H1 (cell line): Measurements from ENCODE around the gene PCBP1. TPM values are rescaled to one million over a fixed set of nuclear protein-coding genes. Genes with fewer than 3 reads are reported as not detected.

Source experiments
- BRCA1 ChIP-seq: IDR thresholded peaks from 2 replicates; pipeline ENCODE4 v1.6.1; 2012; ENCODE audit warnings: low read depth, low read length, improper control_type of control experiment
- CHD2 ChIP-seq: IDR thresholded peaks from 2 replicates; pipeline ENCODE4 v1.6.1; 2012; ENCODE audit warnings: low read length, improper control_type of control experiment
- HDAC6 ChIP-seq: IDR thresholded peaks from one replicate; pipeline ENCODE4 v1.7.1; 2012; ENCODE audit warnings: low read depth, mild to moderate bottlenecking, inconsistent platforms, low read length, moderate library complexity
- KDM4A ChIP-seq: IDR thresholded peaks from one replicate; pipeline ENCODE4 v1.7.1; 2012; ENCODE audit warnings: low read depth, mild to moderate bottlenecking, moderate library complexity, low read length, inconsistent platforms; ENCODE audit not compliant: severe bottlenecking
- POU5F1 ChIP-seq: IDR thresholded peaks from 2 replicates; pipeline ENCODE4 v1.6.1; 2011; ENCODE audit warnings: low read depth, mild to moderate bottlenecking, low read length, moderate library complexity
- SIRT6 ChIP-seq: IDR thresholded peaks from one replicate; pipeline ENCODE4 v1.7.1; 2012; ENCODE audit warnings: low read length, inconsistent platforms
- SUZ12 ChIP-seq: fragments of 200-600 bp; sonication (generic); IDR thresholded peaks from 2 replicates; pipeline ENCODE4 v1.6.1; 2012; ENCODE audit warnings: mild to moderate bottlenecking, inconsistent platforms, low read length, moderate library complexity, mixed read lengths
- TAF1 ChIP-seq: IDR thresholded peaks from 2 replicates; pipeline ENCODE4 v1.6.1; 2011; ENCODE audit warnings: mild to moderate bottlenecking, low read depth, low read length
- USF2 ChIP-seq: IDR thresholded peaks from 2 replicates; pipeline ENCODE4 v1.6.1; 2011; ENCODE audit warnings: low read length, improper control_type of control experiment
- polyA plus RNA-seq, 7 experiments: library from polyadenylated mRNA; depleted of rRNA in 3 of 7; stranded (reverse) in 5 of 7; unstranded in 2 of 7; fragments of >200 nt in 5 of 7; fragments of 200-250 nt in 2 of 7; gene quantifications; 1 replicate in 5 of 7; 2 replicates in 1 of 7; 4 replicates in 1 of 7; pipeline versions ENCODE4 v1.2.1 to v1.2.3, GENCODE V29; 2011 to 2013; ENCODE audit warnings: missing spikeins in 2 of 7, mixed read lengths in 2 of 7
- total RNA-seq: library from RNA; stranded (reverse); fragmentation: NEBNext Ultra II Directional; extraction: Animal tissue kit (Norgen Biotek cat#: 25700); gene quantifications from 2 replicates; pipeline ENCODE4 v1.2.1, GENCODE V29; 2021

PCBP1 gene
- total and polyA plus RNA-seq, 2 of the 8 experiments (the other 6 are each of a cell fraction or from before 2014, with no cell fraction given), result 279 to 493 TPM

DNA sequence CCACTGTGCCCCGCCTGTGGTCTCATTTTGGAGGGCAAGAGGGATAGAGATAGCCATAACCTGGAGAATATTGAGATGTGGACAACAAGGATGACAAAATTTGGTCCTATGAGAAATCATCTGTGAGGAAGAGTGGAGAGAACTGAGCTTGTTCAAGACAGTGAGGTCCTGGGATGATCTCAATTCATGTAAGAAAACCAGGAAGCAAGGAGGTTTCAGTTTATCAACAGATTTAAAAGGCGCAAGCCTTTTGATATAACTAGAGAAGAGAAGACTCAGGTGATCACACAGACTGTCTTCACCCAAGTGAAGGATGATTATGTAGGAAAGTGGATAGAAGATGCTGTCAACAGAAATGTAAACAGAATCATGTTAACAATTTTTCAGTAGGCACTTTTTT is 39.1 kb downstream of the PCBP1 start (continued):
- TF ChIP-seq USF2 (no peak), BRCA1 (no peak), CHD2 (no peak), TAF1 (no peak), HDAC6 (no peak), SIRT6 (no peak), KDM4A (no peak), POU5F1 (no peak), SUZ12 (no peak)
